Upper lobe of right lung (tissue), 1 donor: ENCODE data around the gene CLASP1. TPM values are rescaled to one million over a fixed set of nuclear protein-coding genes. Genes with fewer than 3 reads are reported as not detected.

ENCODE experiments used
- ATAC-seq: fragments of 200-7000 bp; cut with Tn5 transposase; one replicate; pipeline ENCODE4 v1.9.1; 2020; ENCODE audit warnings: mild to moderate bottlenecking, moderate library complexity
- DNase-seq: peaks from one replicate; pipeline ENCODE4 v3.0.0-alpha.2; 2020
- H3K27ac ChIP-seq: fragments of 200-600 bp; one replicate; pipeline ENCODE4 v1.8.0; 2022
- H3K27me3 ChIP-seq: fragments of 200-600 bp; one replicate; pipeline ENCODE4 v1.8.0; 2022; ENCODE audit warnings: mild to moderate bottlenecking
- H3K36me3 ChIP-seq: fragments of 200-600 bp; one replicate; pipeline ENCODE4 v1.8.0; 2022
- H3K4me1 ChIP-seq: fragments of 200-600 bp; one replicate; pipeline ENCODE4 v1.8.0; 2022
- H3K4me3 ChIP-seq: fragments of 200-600 bp; one replicate; pipeline ENCODE4 v1.8.0; 2022; ENCODE audit warnings: mild to moderate bottlenecking
- H3K9me3 ChIP-seq: fragments of 200-600 bp; one replicate; pipeline ENCODE4 v1.8.0; 2022
- intact Hi-C: fragments of 100-400 bp; cut with DNase I; formaldehyde crosslinking; loops from one replicate; pipeline ENCODE4 v1.11.0; 2022
- total RNA-seq: library from RNA; stranded (reverse); fragmentation: NEBNext Ultra II Directional; extraction: Animal tissue kit (Norgen Biotek cat#: 25700); gene quantifications from one replicate; pipeline ENCODE4 v1.2.1, GENCODE V29; 2021
- TF ChIP-seq, protein P1 (sequence below): fragments of 200-600 bp; IDR thresholded peaks from one replicate; pipeline ENCODE4 v1.8.0; 2022; ENCODE audit warnings: antibody characterized with exemption
- donor health status: DM: no; HTN: yes; CAD: no; lungs with severe emphysema.

Gene CLASP1
- total RNA-seq, 1 donor from 2014 or later = 44.5 TPM

- intact Hi-C loops = no loop called here
- DNase-seq = no peak
- TF ChIP-seq, protein P1, sequence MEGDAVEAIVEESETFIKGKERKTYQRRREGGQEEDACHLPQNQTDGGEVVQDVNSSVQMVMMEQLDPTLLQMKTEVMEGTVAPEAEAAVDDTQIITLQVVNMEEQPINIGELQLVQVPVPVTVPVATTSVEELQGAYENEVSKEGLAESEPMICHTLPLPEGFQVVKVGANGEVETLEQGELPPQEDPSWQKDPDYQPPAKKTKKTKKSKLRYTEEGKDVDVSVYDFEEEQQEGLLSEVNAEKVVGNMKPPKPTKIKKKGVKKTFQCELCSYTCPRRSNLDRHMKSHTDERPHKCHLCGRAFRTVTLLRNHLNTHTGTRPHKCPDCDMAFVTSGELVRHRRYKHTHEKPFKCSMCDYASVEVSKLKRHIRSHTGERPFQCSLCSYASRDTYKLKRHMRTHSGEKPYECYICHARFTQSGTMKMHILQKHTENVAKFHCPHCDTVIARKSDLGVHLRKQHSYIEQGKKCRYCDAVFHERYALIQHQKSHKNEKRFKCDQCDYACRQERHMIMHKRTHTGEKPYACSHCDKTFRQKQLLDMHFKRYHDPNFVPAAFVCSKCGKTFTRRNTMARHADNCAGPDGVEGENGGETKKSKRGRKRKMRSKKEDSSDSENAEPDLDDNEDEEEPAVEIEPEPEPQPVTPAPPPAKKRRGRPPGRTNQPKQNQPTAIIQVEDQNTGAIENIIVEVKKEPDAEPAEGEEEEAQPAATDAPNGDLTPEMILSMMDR = no peak
- Histone ChIP-seq H3K27me3 (no peaks in the 10 kb centered on the region), H3K4me1 (peaks cover 7% of the 10 kb centered on the region), H3K9me3 (no peaks in the 10 kb centered on the region), H3K4me3 (no peak overlapping the region), H3K36me3 (no peaks in the 10 kb centered on the region), H3K27ac (no peak overlapping the region)
- ATAC-seq = no peak
Observed at GRCh38 chr2:121489911-121490583, 159.2 kb downstream of the CLASP1 start.

DNA sequence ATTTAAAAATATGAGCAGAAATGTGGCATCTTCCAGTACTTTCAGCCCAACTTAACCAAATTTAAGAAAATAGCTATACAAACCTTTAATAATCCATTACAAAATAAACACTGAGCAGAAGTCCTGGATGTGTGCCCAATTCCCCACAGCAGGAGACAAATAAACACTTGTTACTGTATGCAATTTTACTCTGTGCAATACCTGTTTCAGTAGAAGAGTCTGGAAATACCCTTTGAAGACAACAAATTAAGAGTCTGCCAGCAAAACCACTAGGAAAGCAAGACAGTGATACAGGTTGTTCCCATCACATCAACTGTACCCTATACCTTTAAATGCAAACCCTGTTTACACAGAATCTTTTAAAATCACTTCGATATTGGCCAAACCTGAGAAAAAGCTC lies 160.0 kb downstream of the CLASP1 start:
- no peak overlapping the region for H3K4me3 ChIP-seq
- intact Hi-C loops = no loop called here
- no peaks in the 10 kb centered on the region for H3K36me3 ChIP-seq
- TF ChIP-seq, protein P1 = no peak
- H3K4me1 ChIP-seq = peaks cover 7% of the 10 kb centered on the region
- DNase-seq = no peak
- peak; percentile 59 for ATAC-seq
- H3K9me3 ChIP-seq = no peaks in the 10 kb centered on the region
- no peak overlapping the region for H3K27ac ChIP-seq
- H3K27me3 ChIP-seq = no peaks in the 10 kb centered on the region

- H3K9me3 ChIP-seq = no peaks in the 10 kb centered on the region
- TF ChIP-seq, protein P1 = no peak
- H3K27ac ChIP-seq = no peak overlapping the region
- intact Hi-C loops = no loop called here
- no peak overlapping the region for H3K4me3 ChIP-seq
- no peaks in the 10 kb centered on the region for H3K27me3 ChIP-seq
- H3K4me1 ChIP-seq = peaks cover 7% of the 10 kb centered on the region
- no peaks in the 10 kb centered on the region for H3K36me3 ChIP-seq
- DNase-seq = no peak
- ATAC-seq = no peak
Observed at GRCh38 chr2:121486191-121486790, 163.0 kb downstream of the CLASP1 start.

GRCh38 chr2:121485039-121485438 lies 164.2 kb downstream of the CLASP1 start:
- Histone ChIP-seq H3K4me3 (no peak overlapping the region), H3K27ac (no peak overlapping the region), H3K36me3 (no peaks in the 10 kb centered on the region), H3K27me3 (no peaks in the 10 kb centered on the region), H3K4me1 (peaks cover 16% of the 10 kb centered on the region), H3K9me3 (no peaks in the 10 kb centered on the region)
- intact Hi-C loops = no loop called here
- ATAC-seq = no peak
- no peak for DNase-seq
- TF ChIP-seq, protein P1 = no peak

DNA sequence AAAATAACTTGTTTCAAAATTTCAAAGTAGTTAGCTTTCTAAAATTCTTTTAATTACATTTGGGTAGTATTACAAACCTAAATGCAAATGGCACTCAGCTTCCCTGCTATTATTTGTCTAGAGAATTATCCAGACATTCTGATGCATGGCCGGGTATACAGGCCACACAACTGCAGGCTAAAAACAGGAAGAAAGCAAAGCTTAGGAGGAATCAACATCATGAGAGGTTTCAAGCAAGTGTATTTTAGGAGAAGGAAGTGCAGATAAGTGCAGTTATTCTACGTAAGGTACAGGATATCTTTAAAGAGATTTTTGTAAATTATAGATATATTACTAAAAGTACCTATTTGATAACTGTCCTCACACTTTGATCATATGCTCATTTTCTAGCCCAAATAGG lies 165.4 kb downstream of the CLASP1 start:
- TF ChIP-seq, protein P1 = no peak
- DNase-seq = no peak
- no peaks in the 10 kb centered on the region for H3K36me3 ChIP-seq
- H3K9me3 ChIP-seq = no peaks in the 10 kb centered on the region
- H3K27ac ChIP-seq = no peak overlapping the region
- intact Hi-C loops = no loop called here
- H3K4me3 ChIP-seq = no peak overlapping the region
- no peak for ATAC-seq
- no peaks in the 10 kb centered on the region for H3K27me3 ChIP-seq
- H3K4me1 ChIP-seq = peaks cover 13% of the 10 kb centered on the region
